IMR-90 (cell line): Measurements from ENCODE around the gene NCOA3. TPM values are rescaled to one million over a fixed set of nuclear protein-coding genes. Genes with fewer than 3 reads are reported as not detected.

Experiments used
- ATAC-seq: fragments of 200-7000 bp; cut with Tn5 transposase; 2 replicates; pipeline ENCODE4 v1.9.1; 2020; ENCODE audit warnings: low read depth, mild to moderate bottlenecking, moderate library complexity
- BruUV-seq: library from RNA; stranded (reverse); fragments of 400-500 nt; replicated peaks from 2 replicates; lab custom pipeline; 2021; lab: Mats Ljungman, UMichigan
- CTCF ChIA-PET: fragments of 300-600 bp; formaldehyde crosslinking; extraction: SDS; loops from one replicate; lab custom pipeline; 2021; ENCODE audit warnings: antibody characterized with exemption; lab: Yijun Ruan, JAX
- POLR2A ChIA-PET: fragments of 300-600 bp; sonication (Branson Sonifier 250); formaldehyde crosslinking; loops from one replicate; lab custom pipeline; 2022; ENCODE audit warnings: antibody characterized with exemption; ENCODE audit not compliant: unreplicated experiment; lab: Charles Lee
- DNase-seq: peaks from one replicate; pipeline ENCODE4 v3.0.0; 2013
- H2AFZ ChIP-seq: replicated peaks from 2 replicates; pipeline ENCODE3; 2013; ENCODE audit warnings: low read length, mild to moderate bottlenecking; ENCODE audit not compliant: poor library complexity
- H2AK5ac ChIP-seq: 2 replicates; pipeline ENCODE4 v1.6.1; 2013; ENCODE audit warnings: low read depth, low read length, inconsistent platforms
- H2AK9ac ChIP-seq: replicated peaks from 2 replicates; pipeline ENCODE3; 2013; ENCODE audit warnings: mild to moderate bottlenecking, low read depth, low read length, moderate library complexity; ENCODE audit not compliant: poor library complexity
- H2BK120ac ChIP-seq: 2 replicates; pipeline ENCODE4 v1.6.1; 2013; ENCODE audit warnings: low read depth, low read length, inconsistent platforms
- H2BK15ac ChIP-seq: 3 replicates; pipeline ENCODE4 v1.6.1; 2013; ENCODE audit warnings: low read depth, low read length, inconsistent platforms
- H2BK20ac ChIP-seq: 2 replicates; pipeline ENCODE4 v1.6.1; 2013; ENCODE audit warnings: low read depth, mild to moderate bottlenecking, inconsistent platforms, low read length, moderate library complexity
- H2BK5ac ChIP-seq: 2 replicates; pipeline ENCODE4 v1.6.1; 2013; ENCODE audit warnings: mild to moderate bottlenecking, low read depth, low read length, inconsistent platforms; ENCODE audit not compliant: poor library complexity, severe bottlenecking
- H3K14ac ChIP-seq: replicated peaks from 2 replicates; pipeline ENCODE4 v1.6.1; 2013; ENCODE audit warnings: low read depth, low read length, inconsistent platforms
- H3K18ac ChIP-seq: 2 replicates; pipeline ENCODE4 v1.6.1; 2013; ENCODE audit warnings: low read depth, low read length, control low read depth
- H3K23ac ChIP-seq: 2 replicates; pipeline ENCODE4 v1.6.1; 2013; ENCODE audit warnings: low read depth, low read length, inconsistent platforms
- H3K27ac ChIP-seq: 2 replicates; pipeline ENCODE4 v1.5.1; 2013; ENCODE audit warnings: mild to moderate bottlenecking, control low read depth, low read length; ENCODE audit not compliant: insufficient read depth
- H3K27me3 ChIP-seq: 2 replicates; pipeline ENCODE4 v1.6.1; 2013; ENCODE audit warnings: low read length; ENCODE audit not compliant: control insufficient read depth, insufficient read depth
- H3K36me3 ChIP-seq: 2 replicates; pipeline ENCODE4 v1.6.1; 2013; ENCODE audit warnings: low read length, mixed read lengths; ENCODE audit not compliant: control insufficient read depth, insufficient read depth
- H3K4ac ChIP-seq: 2 replicates; pipeline ENCODE4 v1.6.1; 2013; ENCODE audit warnings: low read depth, low read length, inconsistent platforms
- H3K4me1 ChIP-seq: 2 replicates; pipeline ENCODE4 v1.6.1; 2013; ENCODE audit warnings: low read length, mixed read lengths; ENCODE audit not compliant: control insufficient read depth, insufficient read depth
- H3K4me2 ChIP-seq: 2 replicates; pipeline ENCODE4 v1.6.1; 2013; ENCODE audit warnings: low read depth, mild to moderate bottlenecking, control low read depth, low read length, moderate library complexity
- H3K4me3 ChIP-seq: 2 replicates; pipeline ENCODE4 v1.5.1; 2013; ENCODE audit warnings: low read depth, mild to moderate bottlenecking, control low read depth, low read length, moderate library complexity; ENCODE audit not compliant: insufficient read depth
- H3K56ac ChIP-seq: 2 replicates; pipeline ENCODE4 v1.6.1; 2013; ENCODE audit warnings: low read length, inconsistent platforms; ENCODE audit not compliant: insufficient read depth; ENCODE audit errors: extremely low read depth
- H3K79me1 ChIP-seq, 2 experiments: 2 replicates each; pipeline ENCODE4 v1.6.1; 2013; ENCODE audit warnings: low read length in 2 of 2, inconsistent platforms in 1 of 2, low read depth in 1 of 2
- H3K9ac ChIP-seq: 2 replicates; pipeline ENCODE4 v1.6.1; 2013; ENCODE audit warnings: low read depth, low read length, control low read depth
- H3K9me1 ChIP-seq: 2 replicates; pipeline ENCODE4 v1.6.1; 2013; ENCODE audit warnings: low read length, inconsistent platforms; ENCODE audit not compliant: insufficient read depth
- H3K9me3 ChIP-seq: 2 replicates; pipeline ENCODE4 v1.6.1; 2013; ENCODE audit warnings: low read length; ENCODE audit not compliant: control insufficient read depth, insufficient read depth
- H4K20me1 ChIP-seq: 2 replicates; pipeline ENCODE4 v1.6.1; 2013; ENCODE audit warnings: low read length, inconsistent platforms; ENCODE audit not compliant: insufficient read depth
- H4K5ac ChIP-seq: 2 replicates; pipeline ENCODE4 v1.6.1; 2013; ENCODE audit warnings: mild to moderate bottlenecking, low read depth, low read length, control low read depth
- H4K8ac ChIP-seq, 2 experiments: 2 replicates each; pipeline ENCODE4 v1.6.1; 2013; ENCODE audit warnings: low read depth in 2 of 2, low read length in 2 of 2, control low read depth in 1 of 2, inconsistent platforms in 1 of 2
- H4K91ac ChIP-seq: 2 replicates; pipeline ENCODE4 v1.6.1; 2013; ENCODE audit warnings: low read depth, low read length, inconsistent platforms; ENCODE audit not compliant: insufficient read depth
- CEBPB ChIP-seq: IDR thresholded peaks from 2 replicates; pipeline ENCODE4 v1.6.1; 2012; ENCODE audit warnings: low read depth, low read length, improper control_type of control experiment
- FOS ChIP-seq: fragments of 150-350 bp; IDR thresholded peaks from 2 replicates; pipeline ENCODE4 v1.6.1; 2016; ENCODE audit warnings: low read depth, low read length
- MAFK ChIP-seq: IDR thresholded peaks from 2 replicates; pipeline ENCODE4 v1.6.1; 2012; ENCODE audit warnings: low read depth, low read length, improper control_type of control experiment
- MAZ ChIP-seq: IDR thresholded peaks from 2 replicates; pipeline ENCODE4 v1.6.1; 2012; ENCODE audit warnings: low read depth, mild to moderate bottlenecking, low read length, improper control_type of control experiment, moderate library complexity, borderline replicate concordance
- MXI1 ChIP-seq: IDR thresholded peaks from 2 replicates; pipeline ENCODE4 v1.6.1; 2012; ENCODE audit warnings: low read depth, mild to moderate bottlenecking, low read length, moderate library complexity, borderline replicate concordance
- NFE2L2 ChIP-seq: fragments of 150-350 bp; IDR thresholded peaks from 2 replicates; pipeline ENCODE4 v1.6.1; 2016; ENCODE audit warnings: low read depth, mild to moderate bottlenecking, low read length
- POLR2A ChIP-seq: IDR thresholded peaks from 2 replicates; pipeline ENCODE4 v1.6.1; 2012; ENCODE audit warnings: mild to moderate bottlenecking, low read depth, low read length
- RAD21 ChIP-seq: IDR thresholded peaks from 2 replicates; pipeline ENCODE4 v1.6.1; 2012; ENCODE audit warnings: low read length, improper control_type of control experiment
- RCOR1 ChIP-seq: IDR thresholded peaks from 2 replicates; pipeline ENCODE4 v1.6.1; 2012; ENCODE audit warnings: mild to moderate bottlenecking, low read length, improper control_type of control experiment; ENCODE audit not compliant: insufficient replicate concordance
- RFX5 ChIP-seq: IDR thresholded peaks from 2 replicates; pipeline ENCODE4 v1.8.0; 2012; ENCODE audit warnings: low read depth, mild to moderate bottlenecking, low read length, moderate library complexity
- USF2 ChIP-seq: fragments of 150-350 bp; IDR thresholded peaks from 2 replicates; pipeline ENCODE4 v1.6.1; 2017; ENCODE audit warnings: mild to moderate bottlenecking, antibody characterized with exemption, low read length, low read depth
- WGBS, 2 experiments: methylation state at CpG; one replicate each; pipeline versions ENCODE4 v1.1.5 to v1.1.7; 2013; ENCODE audit warnings: missing lambda C conversion rate in 2 of 2; ENCODE audit not compliant: insufficient read length in 1 of 2; ENCODE audit errors: extremely low coverage in 2 of 2; 5-methylcytosine and 5-hydroxymethylcytosine counted together
- dilution Hi-C: fragments of 300-500 bp; cut with HindIII; formaldehyde crosslinking; loops from one replicate; pipeline ENCODE4 v1.14.3; 2018; ENCODE audit warnings: low sequenced_read_pairs; ENCODE audit not compliant: unreplicated experiment
- in situ Hi-C: fragments of 300-500 bp; cut with MboI; formaldehyde crosslinking; loops from 3 replicates; pipeline ENCODE4 v1.14.3; 2019; ENCODE audit warnings: low sequenced_read_pairs, inconsistent platforms, mixed read lengths
- intact Hi-C: fragments of 100-400 bp; cut with micrococcal nuclease; formaldehyde crosslinking; loops from 2 replicates; pipeline ENCODE4 v1.10.0; 2022
- polyA plus RNA-seq, 3 experiments: library from polyadenylated mRNA; depleted of rRNA; stranded (reverse); fragments of >200 nt; gene quantifications; 2 replicates each; pipeline ENCODE4 v1.2.3, GENCODE V29; 2012; ENCODE audit warnings: low replicate concordance in 1 of 3
- total RNA-seq: library from RNA; depleted of rRNA; stranded (reverse); fragments of >200 nt; gene quantifications from 2 replicates; pipeline ENCODE4 v1.2.3, GENCODE V29; 2012
- TF ChIP-seq, protein P1 (sequence below): fragments of 150-350 bp; IDR thresholded peaks from 2 replicates; pipeline ENCODE4 v1.6.1; 2016; ENCODE audit warnings: low read depth, mild to moderate bottlenecking, low read length, moderate library complexity, borderline replicate concordance

Gene NCOA3
- total and polyA plus RNA-seq, 2 of the 4 experiments (the other 2 are of a cell fraction): 8.8 to 29.0 TPM

DNA sequence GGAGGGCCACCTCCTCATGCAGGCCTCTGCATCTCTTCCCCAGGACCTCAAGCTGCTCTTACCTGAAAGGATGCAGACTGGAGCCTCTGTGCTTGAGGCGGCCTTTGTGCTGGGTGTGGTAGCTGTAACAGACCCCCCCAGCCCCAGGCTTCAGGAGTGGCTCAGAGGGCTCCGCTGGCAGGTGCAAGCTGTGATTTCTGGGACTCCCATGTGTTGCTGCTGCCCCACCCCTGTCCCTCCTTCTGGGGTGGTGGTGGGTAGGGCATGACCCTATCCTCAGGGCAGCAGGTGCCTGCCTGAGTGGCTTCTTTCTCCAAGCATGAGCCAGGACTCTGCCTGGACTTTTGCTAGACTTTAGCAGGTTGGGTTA lies 162.4 kb downstream of the NCOA3 start:
- in situ Hi-C loops: loop anchor here (25.0 kb wide), 1 partner anchor 1248 kb away; the partner anchor contains the start of gene ARFGEF2
- no TSS peak for BruUV-seq

More for the DNA sequence above, 162.4 kb downstream of the NCOA3 start:
- Histone ChIP-seq H3K56ac (no peak overlapping the region), H3K79me1 (no peaks in the 10 kb centered on the region), H2AK5ac (no peak overlapping the region), H3K4ac (no peak overlapping the region), H3K4me3 (no peak overlapping the region), H2BK5ac (no peak overlapping the region), H3K9ac (0 out of 2 replicates have a peak overlapping the region, but pooled peaks have one; percentile 43), H2AFZ (peak overlapping the region; percentile 77), H3K9me3 (no peaks in the 10 kb centered on the region), H3K4me2 (no peak overlapping the region), H3K18ac (no peak overlapping the region), H4K8ac (no peak overlapping the region), H2BK20ac (no peak overlapping the region), H3K9me1 (peaks cover 3% of the 10 kb centered on the region; the same call in 1 of the 2 replicates), H3K4me1 (no peaks in the 10 kb centered on the region), H4K5ac (no peak overlapping the region), H3K27me3 (no peaks in the 10 kb centered on the region), H3K23ac (no peak overlapping the region), H4K20me1 (no peaks in the 10 kb centered on the region), H4K91ac (no peak overlapping the region), H3K27ac (no peak overlapping the region), H3K14ac (0 out of 2 replicates have a peak overlapping the region, but pooled peaks have one; percentile 46), H3K36me3 (peaks cover 14% of the 10 kb centered on the region; the same call in 1 of the 2 replicates), H2BK120ac (no peak overlapping the region), H2BK15ac (no peak overlapping the region), H2AK9ac (peak overlapping the region; percentile 51)
- no CpG with 5 or more reads among the region's 2 CpGs for WGBS, 2 experiments
- TF ChIP-seq USF2 (no peak), NFE2L2 (no peak), RFX5 (no peak), RCOR1 (no peak), MXI1 (no peak), CEBPB (no peak), POLR2A (no peak), MAZ (no peak), RAD21 (no peak), FOS (no peak), MAFK (no peak)
- TF ChIP-seq, protein P1, sequence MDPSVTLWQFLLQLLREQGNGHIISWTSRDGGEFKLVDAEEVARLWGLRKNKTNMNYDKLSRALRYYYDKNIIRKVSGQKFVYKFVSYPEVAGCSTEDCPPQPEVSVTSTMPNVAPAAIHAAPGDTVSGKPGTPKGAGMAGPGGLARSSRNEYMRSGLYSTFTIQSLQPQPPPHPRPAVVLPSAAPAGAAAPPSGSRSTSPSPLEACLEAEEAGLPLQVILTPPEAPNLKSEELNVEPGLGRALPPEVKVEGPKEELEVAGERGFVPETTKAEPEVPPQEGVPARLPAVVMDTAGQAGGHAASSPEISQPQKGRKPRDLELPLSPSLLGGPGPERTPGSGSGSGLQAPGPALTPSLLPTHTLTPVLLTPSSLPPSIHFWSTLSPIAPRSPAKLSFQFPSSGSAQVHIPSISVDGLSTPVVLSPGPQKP: no peak
- ChIA-PET CTCF (interaction anchor here (0.8 to 1.6 kb wide), 4 partner anchors 9 to 956 kb away, joined by 3 to 6 read pairs (median 5); no protein-coding TSS in a partner anchor), POLR2A (no interaction called here)
- dilution Hi-C loops (no loop called here), intact Hi-C loops (loop anchor here (5.0 kb wide), 1 partner anchor 633 kb away; no protein-coding TSS in a partner anchor)
- peak; percentile 10 for ATAC-seq
- no peak for DNase-seq
